ENCODE measurements around the gene CWC27.

CWC27 gene

DNA sequence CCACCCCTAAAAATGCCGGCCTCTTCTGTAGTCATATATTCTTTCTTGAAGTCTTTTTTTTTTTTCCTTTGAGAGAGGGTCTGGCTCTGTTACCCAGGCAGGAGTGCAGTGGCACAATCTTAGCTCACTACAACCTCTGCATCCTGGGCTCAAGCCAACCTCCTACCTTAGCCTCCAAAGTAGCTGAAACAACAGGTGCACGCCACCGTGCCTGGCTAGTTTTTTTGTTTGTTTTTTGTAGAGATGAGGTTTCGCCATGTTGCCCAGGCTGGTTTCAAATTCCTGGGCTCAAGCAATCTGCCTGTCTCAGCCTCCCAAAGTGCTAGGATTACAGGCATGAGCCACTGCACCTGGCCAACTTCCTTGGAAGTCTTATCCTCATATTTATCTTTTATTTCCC is 19.3 kb upstream of the CWC27 start:
- no peaks in the 10 kb centered on the region for H3K27me3 ChIP-seq (ENCODE audit: insufficient read depth, low read length, poor library complexity)
- no peak overlapping the region for H3K9ac ChIP-seq (ENCODE audit: low read depth, low read length)
- no peak overlapping the region for H3K27ac ChIP-seq (ENCODE audit: low read length)
- no peaks in the 10 kb centered on the region for H3K4me1 ChIP-seq (ENCODE audit: insufficient read depth, low read length)
- H4K20me1 ChIP-seq (ENCODE audit: insufficient read depth, low read length), result peaks cover 3% of the 10 kb centered on the region; the same call in 1 of the 2 replicates
- DNase-seq (no peak), ATAC-seq (ENCODE audit: insufficient read depth, low read depth) (no peak)
- H3K36me3 ChIP-seq (ENCODE audit: insufficient read depth, low read length), result peaks cover 12% of the 10 kb centered on the region; the same call in 1 of the 2 replicates
- H3K79me2 ChIP-seq (ENCODE audit: insufficient read depth, low read length), result peaks cover 5% of the 10 kb centered on the region; the same call in 1 of the 2 replicates
- H3K9me3 ChIP-seq (ENCODE audit: insufficient read depth, low read length, severe bottlenecking), result no peaks in the 10 kb centered on the region
- TF ChIP-seq, protein P1, sequence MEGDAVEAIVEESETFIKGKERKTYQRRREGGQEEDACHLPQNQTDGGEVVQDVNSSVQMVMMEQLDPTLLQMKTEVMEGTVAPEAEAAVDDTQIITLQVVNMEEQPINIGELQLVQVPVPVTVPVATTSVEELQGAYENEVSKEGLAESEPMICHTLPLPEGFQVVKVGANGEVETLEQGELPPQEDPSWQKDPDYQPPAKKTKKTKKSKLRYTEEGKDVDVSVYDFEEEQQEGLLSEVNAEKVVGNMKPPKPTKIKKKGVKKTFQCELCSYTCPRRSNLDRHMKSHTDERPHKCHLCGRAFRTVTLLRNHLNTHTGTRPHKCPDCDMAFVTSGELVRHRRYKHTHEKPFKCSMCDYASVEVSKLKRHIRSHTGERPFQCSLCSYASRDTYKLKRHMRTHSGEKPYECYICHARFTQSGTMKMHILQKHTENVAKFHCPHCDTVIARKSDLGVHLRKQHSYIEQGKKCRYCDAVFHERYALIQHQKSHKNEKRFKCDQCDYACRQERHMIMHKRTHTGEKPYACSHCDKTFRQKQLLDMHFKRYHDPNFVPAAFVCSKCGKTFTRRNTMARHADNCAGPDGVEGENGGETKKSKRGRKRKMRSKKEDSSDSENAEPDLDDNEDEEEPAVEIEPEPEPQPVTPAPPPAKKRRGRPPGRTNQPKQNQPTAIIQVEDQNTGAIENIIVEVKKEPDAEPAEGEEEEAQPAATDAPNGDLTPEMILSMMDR (IDR thresholded peaks at IDR 0.05; ENCODE audit: borderline replicate concordance, extremely low read depth, low read length, poor library complexity, severe bottlenecking), result no peak
- TF ChIP-seq EZH2 (IDR thresholded peaks at IDR 0.05; ENCODE audit: borderline replicate concordance, low read depth, low read length, severe bottlenecking), result no peak
- H2AFZ ChIP-seq (ENCODE audit: low read depth, low read length), result no peak overlapping the region
- no peak overlapping the region for H3K4me3 ChIP-seq (ENCODE audit: low read depth in 1 of 2, low read length in 2 of 2)
- no peak overlapping the region for H3K4me2 ChIP-seq (ENCODE audit: insufficient read depth, low read length)

DNA sequence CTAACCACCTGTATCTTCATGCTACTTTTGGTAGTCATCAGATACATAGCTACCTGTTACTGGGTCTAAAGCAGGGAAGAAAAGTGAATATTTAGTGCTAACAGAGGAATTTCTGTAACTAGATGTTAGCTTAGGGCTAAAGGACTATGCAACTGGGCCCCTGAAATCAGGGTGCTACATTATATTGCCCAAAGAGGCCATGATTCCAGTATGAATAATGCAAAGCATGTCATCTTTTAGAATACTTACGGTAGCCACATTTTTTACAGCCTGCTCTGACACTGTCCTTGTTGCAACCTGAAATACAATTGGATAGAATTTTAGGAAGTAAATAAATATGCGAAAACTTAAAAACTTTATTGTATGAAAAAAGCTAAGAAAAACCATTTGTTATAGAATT is 14.7 kb upstream of the CWC27 start:
- no peaks in the 10 kb centered on the region for H3K4me1 ChIP-seq (ENCODE audit: insufficient read depth, low read length)
- H3K4me3 ChIP-seq (ENCODE audit: low read depth in 1 of 2, low read length in 2 of 2), result no peak overlapping the region
- DNase-seq (no peak), ATAC-seq (ENCODE audit: insufficient read depth, low read depth) (no peak)
- H3K9me3 ChIP-seq (ENCODE audit: insufficient read depth, low read length, severe bottlenecking), result no peaks in the 10 kb centered on the region
- TF ChIP-seq, protein P1 (IDR thresholded peaks at IDR 0.05; ENCODE audit: borderline replicate concordance, extremely low read depth, low read length, poor library complexity, severe bottlenecking), result no peak
- no peak for TF ChIP-seq EZH2 (IDR thresholded peaks at IDR 0.05; ENCODE audit: borderline replicate concordance, low read depth, low read length, severe bottlenecking)
- H4K20me1 ChIP-seq (ENCODE audit: insufficient read depth, low read length), result peaks cover 12% of the 10 kb centered on the region; the same call in 1 of the 2 replicates
- no peak overlapping the region for H3K9ac ChIP-seq (ENCODE audit: low read depth, low read length)
- H3K36me3 ChIP-seq (ENCODE audit: insufficient read depth, low read length), result peaks cover 11% of the 10 kb centered on the region; the same call in 1 of the 2 replicates
- peaks cover 39% of the 10 kb centered on the region for H3K79me2 ChIP-seq (ENCODE audit: insufficient read depth, low read length)
- H3K27me3 ChIP-seq (ENCODE audit: insufficient read depth, low read length, poor library complexity), result no peaks in the 10 kb centered on the region
- no peak overlapping the region for H3K27ac ChIP-seq (ENCODE audit: low read length)
- H3K4me2 ChIP-seq (ENCODE audit: insufficient read depth, low read length), result no peak overlapping the region
- H2AFZ ChIP-seq (ENCODE audit: low read depth, low read length), result no peak overlapping the region

DNA sequence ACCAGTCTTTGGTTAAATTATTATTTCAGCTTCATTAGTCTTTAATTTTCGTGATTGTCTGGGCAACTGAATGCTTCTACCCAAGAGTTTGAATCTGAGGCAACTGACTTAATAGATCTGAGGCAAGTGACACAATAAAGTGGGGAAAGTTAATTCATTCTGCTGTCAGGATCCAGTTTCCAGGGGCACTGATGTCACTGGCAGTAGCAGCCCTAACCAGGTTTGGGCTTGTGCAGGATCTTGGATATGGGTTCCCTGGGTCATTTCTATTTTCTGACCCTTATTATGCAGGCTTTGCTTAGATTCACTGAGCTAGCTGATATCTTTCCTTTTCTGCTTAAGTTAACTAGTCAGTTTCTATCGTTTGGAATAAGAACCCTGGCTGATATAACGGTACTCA is 9.8 kb upstream of the CWC27 start:
- Histone ChIP-seq H3K27ac (ENCODE audit: low read length) (no peak overlapping the region), H4K20me1 (ENCODE audit: insufficient read depth, low read length) (peaks cover 14% of the 10 kb centered on the region; the same call in 1 of the 2 replicates), H3K4me2 (ENCODE audit: insufficient read depth, low read length) (no peak overlapping the region), H3K36me3 (ENCODE audit: insufficient read depth, low read length) (peaks cover 16% of the 10 kb centered on the region; the same call in 1 of the 2 replicates), H3K4me3 (ENCODE audit: low read depth in 1 of 2, low read length in 2 of 2) (no peak overlapping the region), H3K4me1 (ENCODE audit: insufficient read depth, low read length) (no peaks in the 10 kb centered on the region), H2AFZ (ENCODE audit: low read depth, low read length) (no peak overlapping the region), H3K9me3 (ENCODE audit: insufficient read depth, low read length, severe bottlenecking) (no peaks in the 10 kb centered on the region), H3K9ac (ENCODE audit: low read depth, low read length) (no peak overlapping the region), H3K27me3 (ENCODE audit: insufficient read depth, low read length, poor library complexity) (no peaks in the 10 kb centered on the region), H3K79me2 (ENCODE audit: insufficient read depth, low read length) (peaks cover 84% of the 10 kb centered on the region)
- ATAC-seq (ENCODE audit: insufficient read depth, low read depth), result no peak
- TF ChIP-seq EZH2 (IDR thresholded peaks at IDR 0.05; ENCODE audit: borderline replicate concordance, low read depth, low read length, severe bottlenecking), result no peak
- TF ChIP-seq, protein P1 (IDR thresholded peaks at IDR 0.05; ENCODE audit: borderline replicate concordance, extremely low read depth, low read length, poor library complexity, severe bottlenecking), result no peak
- DNase-seq, result no peak

All from DND-41 (cell line).